ENCODE data around the gene ZNF83.

DNA sequence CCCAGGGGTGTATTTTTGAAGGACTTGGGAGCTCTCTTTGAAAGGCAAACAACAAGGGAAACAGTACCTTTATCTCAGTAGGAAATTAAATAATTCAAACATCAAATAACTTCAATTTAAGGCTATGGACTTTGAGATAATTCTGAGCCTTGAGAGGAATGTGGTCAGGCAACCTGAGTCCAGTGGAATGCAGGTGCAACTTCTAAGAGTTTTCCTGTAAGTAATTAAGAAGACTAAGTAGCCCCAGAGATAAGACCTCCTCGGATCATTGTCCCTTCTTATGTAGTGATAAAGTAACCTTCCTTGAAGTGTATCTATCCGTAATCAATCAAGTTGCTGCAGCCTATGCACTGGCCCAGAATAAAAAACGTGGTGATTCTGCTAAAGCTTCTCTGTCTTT lies 38.9 kb downstream of the ZNF83 start:
- TF ChIP-seq, protein P1, sequence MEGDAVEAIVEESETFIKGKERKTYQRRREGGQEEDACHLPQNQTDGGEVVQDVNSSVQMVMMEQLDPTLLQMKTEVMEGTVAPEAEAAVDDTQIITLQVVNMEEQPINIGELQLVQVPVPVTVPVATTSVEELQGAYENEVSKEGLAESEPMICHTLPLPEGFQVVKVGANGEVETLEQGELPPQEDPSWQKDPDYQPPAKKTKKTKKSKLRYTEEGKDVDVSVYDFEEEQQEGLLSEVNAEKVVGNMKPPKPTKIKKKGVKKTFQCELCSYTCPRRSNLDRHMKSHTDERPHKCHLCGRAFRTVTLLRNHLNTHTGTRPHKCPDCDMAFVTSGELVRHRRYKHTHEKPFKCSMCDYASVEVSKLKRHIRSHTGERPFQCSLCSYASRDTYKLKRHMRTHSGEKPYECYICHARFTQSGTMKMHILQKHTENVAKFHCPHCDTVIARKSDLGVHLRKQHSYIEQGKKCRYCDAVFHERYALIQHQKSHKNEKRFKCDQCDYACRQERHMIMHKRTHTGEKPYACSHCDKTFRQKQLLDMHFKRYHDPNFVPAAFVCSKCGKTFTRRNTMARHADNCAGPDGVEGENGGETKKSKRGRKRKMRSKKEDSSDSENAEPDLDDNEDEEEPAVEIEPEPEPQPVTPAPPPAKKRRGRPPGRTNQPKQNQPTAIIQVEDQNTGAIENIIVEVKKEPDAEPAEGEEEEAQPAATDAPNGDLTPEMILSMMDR (IDR thresholded peaks at IDR 0.05) = no peak
- no peak for TF ChIP-seq POLR2A (IDR thresholded peaks at IDR 0.05)
